Measurements from ENCODE around the gene RILP.
"Not testable (repeated sequence)": the region's sequence is repeated elsewhere in the genome, so short reads cannot be mapped to it uniquely, and the experiment has no call there.

RILP gene

DNA sequence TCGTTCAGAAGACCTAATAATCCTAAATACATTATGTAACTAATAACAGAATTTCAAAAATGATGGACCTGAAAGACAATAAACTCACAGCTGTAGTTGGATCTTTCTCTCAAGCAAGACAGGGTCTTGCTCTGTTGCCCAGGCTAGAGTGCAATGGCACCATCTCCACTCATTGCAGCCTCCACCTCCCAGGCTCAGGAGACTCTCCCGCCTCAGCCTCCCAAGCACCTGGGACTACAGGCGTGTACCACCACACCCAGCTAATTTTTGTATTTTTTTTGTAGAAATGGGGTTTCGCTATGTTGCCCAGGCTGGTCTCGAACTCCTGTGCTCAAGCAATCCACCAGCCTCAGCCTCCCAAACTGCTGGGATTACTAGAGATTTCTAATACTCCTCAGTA, 14.3 kb upstream of the RILP start:
- H3K36me3 ChIP-seq (ENCODE audit: control insufficient read depth, insufficient read depth, low read length) = peaks cover 43% of the 10 kb centered on the region
- not testable (repeated sequence) for H3K27ac ChIP-seq (ENCODE audit: low read depth, low read length); H3K9ac ChIP-seq (ENCODE audit: low read length); H3K4me1 ChIP-seq (ENCODE audit: control insufficient read depth, insufficient read depth, low read length); H3K27me3 ChIP-seq (ENCODE audit: control insufficient read depth, insufficient read depth, low read length); H3K4me3 ChIP-seq (ENCODE audit: low read length)

DNA sequence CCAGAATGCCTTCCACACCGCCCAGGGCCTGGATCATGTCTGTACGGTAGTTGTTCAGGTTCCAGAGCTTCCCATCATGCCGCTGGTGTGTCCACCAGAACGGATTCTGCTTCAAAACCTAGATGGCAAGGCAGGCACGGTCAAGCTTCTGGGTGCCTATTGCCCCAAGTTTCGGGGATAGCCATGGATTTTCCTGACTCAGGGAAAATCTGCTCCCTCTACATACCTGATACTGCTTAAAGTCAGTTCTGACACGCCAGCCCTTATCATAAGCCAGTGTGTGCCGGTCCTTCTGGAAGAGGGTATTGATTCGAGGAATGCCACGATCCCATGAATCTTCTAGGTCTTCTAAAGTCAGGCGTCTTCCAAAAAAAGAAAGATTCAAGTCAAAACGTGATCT, 11.4 kb upstream of the RILP start:
- Histone ChIP-seq H3K27me3 (ENCODE audit: control insufficient read depth, insufficient read depth, low read length) (no peaks in the 10 kb centered on the region), H3K4me1 (ENCODE audit: control insufficient read depth, insufficient read depth, low read length) (no peaks in the 10 kb centered on the region), H3K36me3 (ENCODE audit: control insufficient read depth, insufficient read depth, low read length) (peaks cover 55% of the 10 kb centered on the region), H3K4me3 (ENCODE audit: low read length) (no peak overlapping the region), H3K27ac (ENCODE audit: low read depth, low read length) (no peak overlapping the region), H3K9ac (ENCODE audit: low read length) (no peak overlapping the region)

GRCh38 chr17:1658100-1658499, 8.4 kb upstream of the RILP start:
- peaks cover 74% of the 10 kb centered on the region for H3K36me3 ChIP-seq (ENCODE audit: control insufficient read depth, insufficient read depth, low read length)
- H3K4me3 ChIP-seq (ENCODE audit: low read length) = no peak overlapping the region
- H3K27ac ChIP-seq (ENCODE audit: low read depth, low read length) = no peak overlapping the region
- H3K9ac ChIP-seq (ENCODE audit: low read length) = no peak overlapping the region
- no peaks in the 10 kb centered on the region for H3K4me1 ChIP-seq (ENCODE audit: control insufficient read depth, insufficient read depth, low read length)
- no peaks in the 10 kb centered on the region for H3K27me3 ChIP-seq (ENCODE audit: control insufficient read depth, insufficient read depth, low read length)

GRCh38 chr17:1653735-1654134, 4.1 kb upstream of the RILP start:
- Histone ChIP-seq H3K27me3 (ENCODE audit: control insufficient read depth, insufficient read depth, low read length) (no peaks in the 10 kb centered on the region), H3K27ac (ENCODE audit: low read depth, low read length) (no peak overlapping the region), H3K9ac (ENCODE audit: low read length) (no peak overlapping the region), H3K4me1 (ENCODE audit: control insufficient read depth, insufficient read depth, low read length) (peaks cover 5% of the 10 kb centered on the region), H3K4me3 (ENCODE audit: low read length) (no peak overlapping the region), H3K36me3 (ENCODE audit: control insufficient read depth, insufficient read depth, low read length) (peaks cover 69% of the 10 kb centered on the region)

GRCh38 chr17:1652794-1653193, 3.1 kb upstream of the RILP start:
- not testable (repeated sequence) for H3K9ac ChIP-seq (ENCODE audit: low read length); H3K27me3 ChIP-seq (ENCODE audit: control insufficient read depth, insufficient read depth, low read length); H3K4me3 ChIP-seq (ENCODE audit: low read length); H3K27ac ChIP-seq (ENCODE audit: low read depth, low read length)
- H3K4me1 ChIP-seq (ENCODE audit: control insufficient read depth, insufficient read depth, low read length) = peaks cover 10% of the 10 kb centered on the region
- H3K36me3 ChIP-seq (ENCODE audit: control insufficient read depth, insufficient read depth, low read length) = peaks cover 60% of the 10 kb centered on the region

- H3K36me3 ChIP-seq (ENCODE audit: control insufficient read depth, insufficient read depth, low read length) = peaks cover 53% of the 10 kb centered on the region
- H3K9ac ChIP-seq (ENCODE audit: low read length) = no peak overlapping the region
- H3K27me3 ChIP-seq (ENCODE audit: control insufficient read depth, insufficient read depth, low read length) = no peaks in the 10 kb centered on the region
- H3K4me1 ChIP-seq (ENCODE audit: control insufficient read depth, insufficient read depth, low read length) = peaks cover 15% of the 10 kb centered on the region
- no peak overlapping the region for H3K4me3 ChIP-seq (ENCODE audit: low read length)
- no peak overlapping the region for H3K27ac ChIP-seq (ENCODE audit: low read depth, low read length)
Observed at GRCh38 chr17:1651559-1651844, 1.8 kb upstream of the RILP start.

DNA sequence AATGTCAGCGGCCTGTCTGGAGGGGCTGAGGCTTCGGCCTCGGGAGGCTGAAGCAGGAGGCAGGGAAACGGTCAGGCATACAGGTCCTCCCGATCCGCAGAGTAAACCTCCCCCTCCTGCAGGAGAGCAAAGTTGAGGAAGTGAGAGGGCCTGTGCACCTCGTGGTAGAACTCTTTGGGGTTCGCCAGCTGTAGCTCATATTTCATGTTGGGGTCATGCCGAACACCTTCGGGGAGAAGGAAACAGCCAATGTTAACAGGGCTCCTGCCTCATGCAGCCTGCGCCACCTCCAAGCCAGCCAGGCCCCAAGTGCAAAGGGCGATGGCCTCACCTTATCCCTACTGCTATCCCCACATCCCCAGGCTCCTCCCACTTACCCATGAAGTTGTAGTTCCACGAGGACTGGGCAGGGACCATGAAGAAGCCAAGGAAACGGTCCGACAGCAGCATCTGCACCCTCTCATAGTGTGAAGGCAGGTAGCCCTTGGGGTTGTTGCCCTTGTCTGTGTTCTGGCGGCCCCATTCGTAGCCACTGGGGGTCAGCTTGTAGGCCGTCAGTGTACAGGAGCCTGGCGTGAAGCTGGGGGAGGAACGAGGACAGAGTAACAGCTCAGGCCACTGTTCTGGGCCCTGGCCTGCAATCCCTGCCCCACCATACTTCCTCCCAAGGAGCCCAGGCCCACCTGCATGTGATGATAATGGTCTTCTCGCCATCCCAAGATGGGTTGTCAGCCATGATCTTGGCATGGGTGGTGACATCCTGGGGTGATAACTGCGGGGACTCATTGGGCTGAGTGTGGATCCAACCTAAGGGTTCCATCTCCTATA, 1.3 kb upstream of the RILP start:
- H3K9ac ChIP-seq (ENCODE audit: low read length) = no peak overlapping the region
- H3K4me3 ChIP-seq (ENCODE audit: low read length) = no peak overlapping the region
- H3K27ac ChIP-seq (ENCODE audit: low read depth, low read length) = no peak overlapping the region
- peaks cover 15% of the 10 kb centered on the region for H3K4me1 ChIP-seq (ENCODE audit: control insufficient read depth, insufficient read depth, low read length)
- no peaks in the 10 kb centered on the region for H3K27me3 ChIP-seq (ENCODE audit: control insufficient read depth, insufficient read depth, low read length)
- peaks cover 48% of the 10 kb centered on the region for H3K36me3 ChIP-seq (ENCODE audit: control insufficient read depth, insufficient read depth, low read length)

- H3K9ac ChIP-seq (ENCODE audit: low read length) = peak overlapping the region; percentile 64
- H3K4me1 ChIP-seq (ENCODE audit: control insufficient read depth, insufficient read depth, low read length) = peaks cover 15% of the 10 kb centered on the region
- peaks cover 36% of the 10 kb centered on the region for H3K36me3 ChIP-seq (ENCODE audit: control insufficient read depth, insufficient read depth, low read length)
- peak overlapping the region; percentile 76 for H3K4me3 ChIP-seq (ENCODE audit: low read length)
- H3K27ac ChIP-seq (ENCODE audit: low read depth, low read length) = peak overlapping the region; percentile 97
- no peaks in the 10 kb centered on the region for H3K27me3 ChIP-seq (ENCODE audit: control insufficient read depth, insufficient read depth, low read length)
Observed at GRCh38 chr17:1648963-1649843, 463 bp downstream of the RILP start.

GRCh38 chr17:1648173-1648962, 1.3 kb downstream of the RILP start:
- Histone ChIP-seq H3K9ac (ENCODE audit: low read length) (no peak overlapping the region), H3K36me3 (ENCODE audit: control insufficient read depth, insufficient read depth, low read length) (peaks cover 28% of the 10 kb centered on the region), H3K4me3 (ENCODE audit: low read length) (peak overlapping the region; percentile 63), H3K4me1 (ENCODE audit: control insufficient read depth, insufficient read depth, low read length) (peaks cover 17% of the 10 kb centered on the region), H3K27me3 (ENCODE audit: control insufficient read depth, insufficient read depth, low read length) (no peaks in the 10 kb centered on the region), H3K27ac (ENCODE audit: low read depth, low read length) (peak overlapping the region; percentile 78)

DNA sequence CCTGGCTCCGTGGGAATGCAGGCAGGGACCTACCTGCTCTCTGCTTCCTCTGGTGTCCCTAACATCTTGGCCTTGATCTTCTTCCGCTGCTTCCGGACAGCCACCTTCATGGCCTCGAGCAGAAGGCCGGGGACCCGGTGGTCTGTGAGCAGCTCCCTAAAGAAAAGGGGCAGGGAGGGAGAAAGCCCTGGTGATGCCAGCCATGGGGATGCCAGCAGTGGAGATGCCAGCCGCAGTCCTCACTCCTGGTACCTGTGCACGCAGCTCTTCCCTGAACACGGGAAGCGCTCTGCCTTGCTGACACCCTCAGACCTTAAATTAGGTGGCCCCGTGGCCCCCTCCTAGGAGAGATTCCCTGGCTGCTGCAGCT, 1.9 kb downstream of the RILP start:
- Histone ChIP-seq H3K4me3 (ENCODE audit: low read length) (peak overlapping the region; percentile 63), H3K4me1 (ENCODE audit: control insufficient read depth, insufficient read depth, low read length) (peaks cover 17% of the 10 kb centered on the region), H3K9ac (ENCODE audit: low read length) (no peak overlapping the region), H3K36me3 (ENCODE audit: control insufficient read depth, insufficient read depth, low read length) (peaks cover 22% of the 10 kb centered on the region), H3K27me3 (ENCODE audit: control insufficient read depth, insufficient read depth, low read length) (no peaks in the 10 kb centered on the region), H3K27ac (ENCODE audit: low read depth, low read length) (peak overlapping the region; percentile 78)

- Histone ChIP-seq H3K4me1 (ENCODE audit: control insufficient read depth, insufficient read depth, low read length) (peaks cover 17% of the 10 kb centered on the region), H3K9ac (ENCODE audit: low read length) (no peak overlapping the region), H3K27me3 (ENCODE audit: control insufficient read depth, insufficient read depth, low read length) (no peaks in the 10 kb centered on the region), H3K36me3 (ENCODE audit: control insufficient read depth, insufficient read depth, low read length) (peaks cover 8% of the 10 kb centered on the region), H3K27ac (ENCODE audit: low read depth, low read length) (peak overlapping the region; percentile 19), H3K4me3 (ENCODE audit: low read length) (no peak overlapping the region)
Observed at GRCh38 chr17:1646199-1646875, 3.3 kb downstream of the RILP start.

Measured in rectal smooth muscle tissue (tissue), 1 donor.